A549 treated with GW870086 at 1 μM for 4 hours (cell line): Measurements from ENCODE around the gene DTD2. TPM values are rescaled to one million over a fixed set of nuclear protein-coding genes. Genes with fewer than 3 reads are reported as not detected.

Experiments used
- total RNA-seq: library from RNA; stranded (reverse); fragments of 200-300 nt; extraction: Qiagen RNA extraction; gene quantifications from 5 replicates; pipeline ENCODE4 v1.2.3, GENCODE V29; 2022; ENCODE audit warnings: low read depth

The DTD2 gene
- 13.1 to 19.3 TPM (median 15.4 TPM) in 5 replicates for total RNA-seq

DNA sequence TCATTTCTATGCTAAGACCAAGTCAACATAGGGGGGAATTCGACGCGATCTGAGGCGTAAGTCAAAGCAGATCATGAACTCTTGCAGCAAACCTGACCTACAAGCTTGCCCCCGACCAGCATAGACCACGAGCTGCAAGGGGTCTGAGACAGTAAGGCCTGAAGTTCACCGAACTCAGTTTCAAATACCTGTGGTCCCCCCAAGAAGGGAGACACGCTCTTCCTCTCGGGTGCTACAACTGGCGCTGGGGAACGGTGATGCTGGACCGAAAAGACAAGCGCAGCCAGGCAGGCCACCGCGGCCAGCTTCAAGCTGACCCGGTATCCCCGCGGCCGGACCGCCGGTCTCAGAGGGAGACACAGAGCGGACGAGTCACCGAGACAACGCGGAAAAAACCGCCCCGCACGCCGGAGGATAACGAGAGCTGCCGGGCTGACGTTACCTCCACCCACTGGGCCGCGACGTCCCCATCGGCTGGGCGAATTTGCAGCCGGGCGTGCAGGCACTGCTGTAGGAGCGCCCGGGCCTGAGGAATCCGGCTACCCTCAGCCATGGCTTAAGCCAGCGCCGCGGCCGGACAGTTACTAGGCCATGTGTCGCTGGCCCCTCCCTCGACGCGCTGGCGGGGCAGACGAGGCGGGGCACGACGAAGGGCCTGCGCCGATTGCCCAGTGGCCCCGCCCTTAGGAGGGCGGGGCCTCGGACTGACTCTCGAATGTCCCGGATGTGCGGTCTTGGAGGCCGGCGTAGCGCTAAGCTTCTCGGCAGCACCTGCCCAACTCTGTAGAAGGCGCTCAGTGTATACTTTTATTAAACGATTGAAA lies at the start of gene DTD2:
DTD2 (minus strand) TSS at position 666 of the 824 bp plus-strand sequence; CDS start at position 553, 113 bp downstream.

DNA sequence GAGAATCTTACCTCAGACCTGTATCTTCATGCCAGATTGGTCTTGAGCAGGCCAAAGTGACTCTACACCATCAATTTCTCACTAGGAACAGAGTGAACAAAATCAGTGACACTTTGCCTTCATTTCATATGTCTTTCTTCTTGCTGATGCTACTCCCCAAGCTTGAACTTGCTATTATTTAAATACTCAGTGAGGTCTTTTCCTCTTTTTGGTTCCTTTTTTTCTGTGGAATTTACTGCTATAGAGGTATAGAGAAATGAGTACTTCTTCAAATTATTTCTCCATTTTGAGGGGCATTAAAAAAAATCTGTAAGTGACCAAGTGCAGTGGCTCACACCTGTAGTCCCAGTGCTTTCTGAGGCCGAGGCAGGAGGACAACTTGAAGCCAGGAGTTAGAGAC lies 30.6 kb upstream of the DTD2 start, which contains the start of gene GPR33:
GPR33 (minus strand) TSS at position 154 of the 400 bp plus-strand sequence. CDS start 4,074 bp downstream, outside the sequence.

DNA sequence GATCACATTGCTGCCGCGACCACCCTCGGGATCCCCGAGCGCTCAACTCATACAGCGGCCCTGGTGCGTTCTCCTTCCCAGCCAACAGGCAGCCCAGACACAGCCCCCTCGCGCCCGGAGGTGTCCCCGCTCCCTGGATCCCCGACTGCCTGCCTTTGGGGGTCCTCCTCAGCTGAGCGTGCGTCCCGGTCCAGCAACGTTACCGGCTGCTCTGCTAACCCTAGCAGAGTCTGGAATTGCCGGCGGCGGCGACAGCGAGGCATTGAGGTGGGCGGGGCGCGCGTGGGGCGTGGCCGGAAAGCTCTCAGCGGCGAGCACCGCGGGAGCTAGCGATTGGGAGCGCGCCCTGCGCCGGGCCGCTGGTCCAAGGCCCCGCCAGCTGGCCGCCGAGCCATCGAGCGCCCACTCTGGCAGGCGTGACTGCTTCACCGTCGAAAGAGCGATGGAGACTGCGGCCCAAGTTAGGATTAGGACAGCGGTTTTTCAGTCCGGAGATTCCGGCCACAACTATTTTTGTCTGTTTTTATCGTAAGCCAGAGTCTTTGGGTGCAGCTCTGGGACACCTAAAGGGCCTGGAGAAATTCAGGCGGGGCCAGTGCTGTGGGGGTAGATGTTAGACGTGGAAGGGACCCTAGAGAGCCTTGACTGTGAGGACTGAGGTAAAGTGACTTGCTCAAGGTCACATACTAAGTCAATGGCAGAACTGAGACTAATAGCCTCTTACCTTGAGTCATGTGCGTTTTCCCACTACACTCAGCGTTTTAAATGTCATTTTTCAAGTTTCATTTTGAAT lies 36.8 kb downstream of the DTD2 start, which contains the start of gene HEATR5A:
HEATR5A (minus strand) TSS at position 232 of the 793 bp plus-strand sequence. CDS start 17,575 bp downstream, outside the sequence.

Other genes with a start within 250 kb of the DTD2 start
- gene HECTD1, start 249.7 kb downstream of the DTD2 start, total RNA-seq, result 58.0 to 79.5 TPM (median 66.4 TPM) in 5 replicates
- gene HEATR5A, start 37.0 kb downstream of the DTD2 start, total RNA-seq, result 13.8 to 21.6 TPM (median 18.5 TPM) in 5 replicates
- gene GPR33, start 30.5 kb upstream of the DTD2 start, total RNA-seq, result not detected in 5 replicates
- 6.1 to 10.3 TPM (median 9.4 TPM) in 5 replicates for gene NUBPL, start 103.9 kb upstream of the DTD2 start, total RNA-seq